Epithelial cell of proximal tubule (primary cell): ENCODE measurements around the gene ADGRG1. TPM values are rescaled to one million over a fixed set of nuclear protein-coding genes. Genes with fewer than 3 reads are reported as not detected.

Experiments used
- DNase-seq: peaks from one replicate; pipeline ENCODE4 v3.0.0-alpha.2; 2011; ENCODE audit warnings: low read depth
- H3K4me3 ChIP-seq: 2 replicates; pipeline ENCODE4 v1.5.1; 2011; ENCODE audit warnings: low read depth, mild to moderate bottlenecking, low read length
- total RNA-seq: library from RNA; depleted of rRNA; stranded (reverse); fragments of >200 nt; gene quantifications from 2 replicates; pipeline ENCODE4 v1.2.3, GENCODE V29; 2015
- TF ChIP-seq, protein P1 (sequence below): conservative IDR thresholded peaks from 2 replicates; pipeline ENCODE4 v1.5.1; 2012; ENCODE audit warnings: low read depth, mild to moderate bottlenecking, low read length

The ADGRG1 gene
- total RNA-seq, 1 donor from 2014 or later, result 101 TPM

DNA sequence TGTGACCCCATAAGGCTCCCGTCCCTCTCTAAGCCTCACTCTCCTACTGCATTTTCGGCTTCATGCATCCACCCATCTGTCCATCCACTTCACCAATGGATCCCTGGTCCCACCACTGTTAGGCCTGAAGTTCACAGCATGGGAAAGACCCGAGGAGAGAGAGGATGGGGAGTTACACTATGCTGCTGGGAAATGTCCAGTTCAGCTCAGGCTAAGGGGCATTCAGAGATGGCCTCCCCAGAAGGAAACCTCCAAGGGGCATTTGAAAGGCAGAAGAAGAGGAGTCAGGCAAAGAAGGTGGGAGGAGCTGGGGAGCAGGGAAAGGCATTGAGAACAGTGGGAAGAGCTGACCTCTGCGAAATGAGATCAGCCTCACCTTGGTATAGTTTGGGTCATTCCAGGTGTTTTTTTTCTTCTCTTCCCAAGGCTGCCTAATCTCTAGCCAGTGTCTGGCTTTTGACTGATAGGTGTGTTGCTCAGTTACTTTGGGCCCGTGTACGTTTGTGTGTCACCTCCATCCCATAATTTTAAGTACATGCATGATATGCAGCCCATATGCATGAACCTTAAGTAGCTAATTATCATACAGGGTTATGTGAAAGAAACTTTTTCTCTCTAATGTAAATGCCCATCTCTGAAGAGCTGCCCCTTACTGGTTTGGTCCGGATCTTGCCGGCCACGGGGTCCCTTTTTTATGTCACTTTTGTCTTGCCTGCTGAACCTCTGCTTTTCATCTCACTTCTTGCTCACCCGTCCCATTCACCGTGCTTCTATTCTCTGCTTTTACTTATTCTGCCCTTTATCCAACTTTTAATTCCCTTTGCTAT, 54.6 kb downstream of the ADGRG1 start:
- H3K4me3 ChIP-seq, result no peak overlapping the region
- TF ChIP-seq, protein P1, sequence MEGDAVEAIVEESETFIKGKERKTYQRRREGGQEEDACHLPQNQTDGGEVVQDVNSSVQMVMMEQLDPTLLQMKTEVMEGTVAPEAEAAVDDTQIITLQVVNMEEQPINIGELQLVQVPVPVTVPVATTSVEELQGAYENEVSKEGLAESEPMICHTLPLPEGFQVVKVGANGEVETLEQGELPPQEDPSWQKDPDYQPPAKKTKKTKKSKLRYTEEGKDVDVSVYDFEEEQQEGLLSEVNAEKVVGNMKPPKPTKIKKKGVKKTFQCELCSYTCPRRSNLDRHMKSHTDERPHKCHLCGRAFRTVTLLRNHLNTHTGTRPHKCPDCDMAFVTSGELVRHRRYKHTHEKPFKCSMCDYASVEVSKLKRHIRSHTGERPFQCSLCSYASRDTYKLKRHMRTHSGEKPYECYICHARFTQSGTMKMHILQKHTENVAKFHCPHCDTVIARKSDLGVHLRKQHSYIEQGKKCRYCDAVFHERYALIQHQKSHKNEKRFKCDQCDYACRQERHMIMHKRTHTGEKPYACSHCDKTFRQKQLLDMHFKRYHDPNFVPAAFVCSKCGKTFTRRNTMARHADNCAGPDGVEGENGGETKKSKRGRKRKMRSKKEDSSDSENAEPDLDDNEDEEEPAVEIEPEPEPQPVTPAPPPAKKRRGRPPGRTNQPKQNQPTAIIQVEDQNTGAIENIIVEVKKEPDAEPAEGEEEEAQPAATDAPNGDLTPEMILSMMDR, result no peak
- no peak for DNase-seq

DNA sequence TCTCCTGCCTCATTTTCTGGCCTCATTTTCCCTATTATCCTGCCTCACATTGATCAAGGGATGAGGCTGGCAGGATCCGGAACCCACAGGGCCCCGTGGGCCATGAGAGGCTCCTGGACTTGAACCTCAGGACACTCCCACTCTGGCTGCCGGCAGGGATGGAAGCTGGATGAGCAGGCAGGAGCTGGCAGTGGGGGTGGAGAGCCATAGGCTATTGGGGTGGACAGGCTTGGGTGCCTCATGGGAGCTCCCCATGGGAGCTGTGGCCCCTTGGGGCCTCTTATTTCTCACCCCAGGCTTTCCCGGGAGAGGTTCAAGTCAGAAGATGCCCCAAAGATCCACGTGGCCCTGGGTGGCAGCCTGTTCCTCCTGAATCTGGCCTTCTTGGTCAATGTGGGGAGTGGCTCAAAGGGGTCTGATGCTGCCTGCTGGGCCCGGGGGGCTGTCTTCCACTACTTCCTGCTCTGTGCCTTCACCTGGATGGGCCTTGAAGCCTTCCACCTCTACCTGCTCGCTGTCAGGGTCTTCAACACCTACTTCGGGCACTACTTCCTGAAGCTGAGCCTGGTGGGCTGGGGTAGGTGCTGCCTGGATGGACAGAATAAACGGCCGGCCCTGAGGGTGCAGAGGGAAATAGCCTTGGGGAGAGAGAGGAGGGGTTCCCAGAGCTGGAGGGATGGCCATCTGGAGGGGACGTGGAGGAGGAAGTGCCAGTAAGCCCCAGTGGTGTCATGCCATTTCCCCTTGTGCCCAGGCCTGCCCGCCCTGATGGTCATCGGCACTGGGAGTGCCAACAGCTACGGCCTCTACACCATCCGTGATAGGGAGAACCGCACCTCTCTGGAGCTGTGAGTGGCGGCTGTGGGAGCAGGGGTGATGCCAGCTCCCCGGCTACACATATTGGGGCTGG, 55.5 kb downstream of the ADGRG1 start:
- no peak overlapping the region for H3K4me3 ChIP-seq
- no peak for DNase-seq
- TF ChIP-seq, protein P1, result no peak

DNA sequence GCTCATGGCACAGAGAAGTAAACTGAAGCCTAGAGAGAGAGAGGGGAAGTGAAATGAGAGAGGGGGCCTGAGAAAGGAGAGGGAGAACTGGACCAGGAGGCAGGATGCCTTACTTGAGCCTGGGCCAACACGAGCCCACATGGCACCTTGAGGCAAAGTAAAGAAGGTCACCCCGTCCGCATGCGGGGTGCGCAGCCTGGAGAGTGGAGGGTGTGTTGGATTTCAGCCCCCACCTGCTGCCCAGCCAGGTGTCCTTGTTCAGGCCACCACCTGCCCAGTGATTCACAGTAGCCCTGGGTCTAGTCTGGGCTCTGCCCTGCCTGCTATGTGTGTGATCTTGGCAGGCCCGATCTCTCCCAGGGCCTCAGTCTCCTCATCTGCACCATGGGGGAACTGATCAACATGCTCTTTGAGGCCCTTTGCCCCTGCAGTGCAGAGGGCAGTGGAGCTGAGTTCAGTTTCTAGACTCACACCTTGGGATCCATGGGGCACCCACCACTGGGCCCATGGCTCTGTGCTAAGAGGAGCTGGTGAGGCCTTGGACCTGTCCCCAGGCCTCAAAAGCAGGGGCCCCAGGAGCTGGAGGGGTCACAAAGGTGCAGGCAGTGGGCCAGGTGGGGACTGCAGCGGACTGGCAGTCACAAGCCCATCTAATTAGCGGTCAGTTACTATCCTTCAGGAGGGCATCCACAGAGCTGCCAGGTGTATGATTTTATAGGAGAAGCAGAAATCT, 56.4 kb downstream of the ADGRG1 start:
- TF ChIP-seq, protein P1, result no peak
- no peak overlapping the region for H3K4me3 ChIP-seq
- no peak for DNase-seq

DNA sequence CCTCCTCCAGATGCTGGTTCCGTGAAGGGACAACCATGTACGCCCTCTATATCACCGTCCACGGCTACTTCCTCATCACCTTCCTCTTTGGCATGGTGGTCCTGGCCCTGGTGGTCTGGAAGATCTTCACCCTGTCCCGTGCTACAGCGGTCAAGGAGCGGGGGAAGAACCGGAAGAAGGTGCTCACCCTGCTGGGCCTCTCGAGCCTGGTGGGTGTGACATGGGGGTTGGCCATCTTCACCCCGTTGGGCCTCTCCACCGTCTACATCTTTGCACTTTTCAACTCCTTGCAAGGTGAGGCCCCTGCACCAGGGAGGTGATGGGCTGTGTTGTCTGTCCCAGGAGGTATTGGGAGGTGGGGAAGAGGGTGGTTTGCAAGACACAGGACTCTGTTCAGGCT, 57.2 kb downstream of the ADGRG1 start:
- DNase-seq, result no peak
- TF ChIP-seq, protein P1, result no peak
- H3K4me3 ChIP-seq, result no peak overlapping the region

DNA sequence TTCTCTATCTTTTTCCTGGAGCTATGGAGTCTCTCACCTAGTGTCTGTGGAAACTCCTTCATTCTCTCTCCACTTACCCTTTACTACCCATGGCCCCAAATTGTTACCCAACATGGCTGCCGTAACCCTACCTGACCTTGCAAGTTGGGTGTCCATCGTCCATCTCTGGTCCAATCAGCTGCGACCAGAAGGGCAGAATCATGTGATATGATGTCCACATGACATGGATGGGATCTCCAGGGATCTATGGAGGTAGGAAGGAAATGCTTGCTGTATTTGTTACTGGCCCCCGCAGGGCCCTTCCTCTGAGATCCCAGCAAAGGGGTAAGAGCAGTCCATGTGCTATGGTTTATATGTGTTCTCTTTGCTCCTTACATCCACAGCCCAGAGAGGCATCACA, 58.1 kb downstream of the ADGRG1 start:
- H3K4me3 ChIP-seq, result no peak overlapping the region
- DNase-seq, result no peak
- TF ChIP-seq, protein P1, result no peak

DNA sequence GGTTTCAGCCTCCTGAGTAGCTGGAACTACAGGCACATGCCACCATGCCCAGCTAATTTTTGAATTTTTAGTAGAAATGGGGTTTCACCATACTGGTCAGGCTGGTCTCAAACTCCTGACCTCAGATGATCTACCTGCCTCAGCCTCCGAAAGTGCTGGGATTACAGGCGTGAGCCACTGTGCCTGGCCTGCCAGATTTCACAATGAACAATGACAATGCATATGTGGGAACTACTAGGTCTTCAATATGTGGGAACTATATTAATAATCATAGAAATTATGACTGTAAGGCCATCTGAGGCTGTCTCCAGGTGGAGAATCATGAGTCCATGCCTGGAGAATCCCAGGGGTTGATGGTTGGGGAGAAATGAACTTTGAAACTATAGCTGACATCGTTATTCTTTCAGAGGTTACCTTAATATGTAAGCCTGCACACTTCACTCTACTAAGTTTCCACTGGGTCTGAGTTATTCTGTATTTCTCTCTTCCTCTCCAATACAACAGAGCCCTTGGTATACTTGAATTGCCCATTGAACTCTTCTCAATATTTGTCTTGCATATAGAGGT, 59.0 kb downstream of the ADGRG1 start:
- H3K4me3 ChIP-seq, result no peak overlapping the region
- DNase-seq, result no peak
- TF ChIP-seq, protein P1, result no peak
